HepG2 (cell line): Measurements from ENCODE around the gene CDC25C. TPM values are rescaled to one million over a fixed set of nuclear protein-coding genes. Genes with fewer than 3 reads are reported as not detected.
A peak's percentile ranks its signal among the peaks of the same experiment; 100 is the strongest.

Source experiments
- ATAC-seq: fragments of 200-7000 bp; cut with Tn5 transposase; 3 replicates; pipeline ENCODE4 v1.9.1; 2020; ENCODE audit warnings: mild to moderate bottlenecking, moderate library complexity
- BruUV-seq: library from RNA; stranded (reverse); fragments of 400-500 nt; replicated peaks from 2 replicates; lab custom pipeline; 2021; lab: Mats Ljungman, UMichigan
- CTCF ChIA-PET: fragments of 300-600 bp; formaldehyde crosslinking; extraction: SDS; loops from one replicate; lab custom pipeline; 2021; ENCODE audit warnings: low total read pairs, inconsistent platforms, low intra/inter-chr PET ratio; lab: Yijun Ruan, JAX
- POLR2A ChIA-PET: fragments of 350-600 bp; sonication (Branson Sonifier 250); formaldehyde crosslinking; loops from one replicate; lab custom pipeline; 2020; ENCODE audit warnings: antibody characterized with exemption, inconsistent platforms; lab: Yijun Ruan, JAX
- DNase-seq: peaks from one replicate; pipeline ENCODE4 v3.0.0-alpha.2; 2015; ENCODE audit warnings: low spot score
- FAIRE-seq: peaks from 3 replicates; lab custom pipeline; 2011; peaks lifted over from hg19 to GRCh38; lab: Jason Lieb, UNC
- H2AFZ ChIP-seq: one replicate; pipeline ENCODE4 v1.6.1; 2011; ENCODE audit warnings: low read length, inconsistent platforms
- H3K27ac ChIP-seq: fragments of 300-600 bp; 3 replicates; pipeline ENCODE4 v1.8.0; 2011; ENCODE audit warnings: mixed run types, mild to moderate bottlenecking, mixed read lengths, low read length, inconsistent platforms; ENCODE audit not compliant: insufficient read depth; ENCODE audit errors: extremely low read length
- H3K27me3 ChIP-seq, 2 experiments: fragments of 200-600 bp in 1 of 2; 2 replicates in 1 of 2; 3 replicates in 1 of 2; pipeline versions ENCODE4 v1.6.0 to v1.8.0; 2011; ENCODE audit warnings: low read length in 2 of 2, mild to moderate bottlenecking in 2 of 2, moderate library complexity in 2 of 2, inconsistent platforms in 1 of 2; ENCODE audit not compliant: insufficient read depth in 2 of 2, control insufficient read depth in 1 of 2
- H3K36me3 ChIP-seq, 2 experiments: fragments of 200-600 bp in 1 of 2; replicated peaks in 1 of 2; 2 replicates in 1 of 2; 3 replicates in 1 of 2; pipeline versions ENCODE4 v1.5.1 to v1.8.0; 2011; ENCODE audit warnings: low read length in 2 of 2, inconsistent platforms in 1 of 2; ENCODE audit not compliant: insufficient read depth in 2 of 2, control insufficient read depth in 1 of 2
- H3K4me1 ChIP-seq: 2 replicates; pipeline ENCODE4 v1.5.1; 2012; ENCODE audit warnings: low read length, inconsistent platforms; ENCODE audit not compliant: insufficient read depth
- H3K4me2 ChIP-seq: 2 replicates; pipeline ENCODE4 v1.6.0; 2011; ENCODE audit warnings: low read depth, low read length, inconsistent platforms
- H3K4me3 ChIP-seq, 3 experiments: fragments of 200-600 bp in 1 of 3; sonication (generic), shearing (Covaris generic) in 1 of 3; replicated peaks in 1 of 3; 2 replicates each; pipeline ENCODE4 v1.5.1; 2011 to 2016; ENCODE audit warnings: low read length in 3 of 3, inconsistent platforms in 2 of 3, low read depth in 2 of 3, mild to moderate bottlenecking in 2 of 3, control low read depth in 1 of 3, mixed read lengths in 1 of 3; ENCODE audit not compliant: insufficient read depth in 1 of 3
- H3K79me2 ChIP-seq: one replicate; pipeline ENCODE4 v1.6.1; 2011; ENCODE audit warnings: low read length, inconsistent platforms; ENCODE audit not compliant: insufficient read depth
- H3K9ac ChIP-seq: 2 replicates; pipeline ENCODE4 v1.6.0; 2011; ENCODE audit warnings: mild to moderate bottlenecking, low read depth, low read length, inconsistent platforms; ENCODE audit not compliant: insufficient read depth
- H3K9me3 ChIP-seq: 2 replicates; pipeline ENCODE4 v1.5.1; 2012; ENCODE audit warnings: mild to moderate bottlenecking, low read length
- H4K20me1 ChIP-seq: 2 replicates; pipeline ENCODE4 v1.6.0; 2011; ENCODE audit warnings: inconsistent platforms, mild to moderate bottlenecking, low read length, moderate library complexity; ENCODE audit not compliant: insufficient read depth
- BORCS8-MEF2B ChIP-seq: sonication (generic); formaldehyde crosslinking; IDR thresholded peaks from 2 replicates; pipeline ENCODE4 v1.8.0; 2022; ENCODE audit warnings: mild to moderate bottlenecking, missing genetic modification reagents
- CCAR2 ChIP-seq: fragments of 200-400 bp; formaldehyde crosslinking; optimal IDR thresholded peaks from 2 replicates; pipeline ENCODE3; 2018; ENCODE audit warnings: low read depth, mild to moderate bottlenecking, low read length, moderate library complexity
- PCBP1 ChIP-seq: fragments of 200-400 bp; formaldehyde crosslinking; IDR thresholded peaks from 2 replicates; pipeline ENCODE4 v1.6.1; 2017; ENCODE audit warnings: mild to moderate bottlenecking, low read depth, low read length, borderline replicate concordance
- THAP9 ChIP-seq: sonication (generic); formaldehyde crosslinking; IDR thresholded peaks from 2 replicates; pipeline ENCODE4; 2020; ENCODE audit warnings: missing genetic modification reagents, mild to moderate bottlenecking, borderline replicate concordance
- ZNF432 ChIP-seq: sonication (generic); formaldehyde crosslinking; IDR thresholded peaks from 2 replicates; pipeline ENCODE4 v1.5.0; 2020; ENCODE audit warnings: missing genetic modification reagents, mild to moderate bottlenecking, borderline replicate concordance
- whole genome bisulfite sequencing: methylation state at CpG from one replicate; pipeline ENCODE4 v1.1.6; 2017; ENCODE audit warnings: low lambda C conversion rate; 5-methylcytosine and 5-hydroxymethylcytosine counted together
- in situ Hi-C: cut with HindIII; loops from 2 replicates; pipeline ENCODE4 v1.10.0; 2017; ENCODE audit warnings: low pct_unique_long_range_greater_than_20kb; ENCODE audit not compliant: extremely low pct_ligation_motif_present
- intact Hi-C: fragments of 100-400 bp; cut with micrococcal nuclease; formaldehyde crosslinking; loops from one replicate; pipeline ENCODE4 v1.10.0; 2022; ENCODE audit not compliant: unreplicated experiment
- polyA plus RNA-seq, 8 experiments: library from polyadenylated mRNA; depleted of rRNA in 3 of 8; stranded (reverse) in 7 of 8; unstranded in 1 of 8; fragments of >200 nt; fragmentation: Illumina TruSeq in 4 of 8; extraction: Trizol in 4 of 8; gene quantifications; 2 replicates each; pipeline versions ENCODE4 v1.2.1 to v1.2.3, GENCODE V29; 2011 to 2016; ENCODE audit warnings: low read depth in 4 of 8, missing spikeins in 1 of 8, mixed read lengths in 1 of 8; ENCODE audit not compliant: insufficient read depth in 1 of 8
- total RNA-seq, 5 experiments: library from RNA; depleted of rRNA; stranded (reverse); fragments of >200 nt; fragmentation: Illumina TruSeq; extraction: Trizol; gene quantifications; 2 replicates each; pipeline ENCODE4 v1.2.3, GENCODE V29; 2016; ENCODE audit warnings: low read depth in 1 of 5

Gene CDC25C
- total and polyA plus RNA-seq, 2 of the 13 experiments (the other 11 are each of a cell fraction or from before 2014, with no cell fraction given): 17.7 to 27.6 TPM

DNA sequence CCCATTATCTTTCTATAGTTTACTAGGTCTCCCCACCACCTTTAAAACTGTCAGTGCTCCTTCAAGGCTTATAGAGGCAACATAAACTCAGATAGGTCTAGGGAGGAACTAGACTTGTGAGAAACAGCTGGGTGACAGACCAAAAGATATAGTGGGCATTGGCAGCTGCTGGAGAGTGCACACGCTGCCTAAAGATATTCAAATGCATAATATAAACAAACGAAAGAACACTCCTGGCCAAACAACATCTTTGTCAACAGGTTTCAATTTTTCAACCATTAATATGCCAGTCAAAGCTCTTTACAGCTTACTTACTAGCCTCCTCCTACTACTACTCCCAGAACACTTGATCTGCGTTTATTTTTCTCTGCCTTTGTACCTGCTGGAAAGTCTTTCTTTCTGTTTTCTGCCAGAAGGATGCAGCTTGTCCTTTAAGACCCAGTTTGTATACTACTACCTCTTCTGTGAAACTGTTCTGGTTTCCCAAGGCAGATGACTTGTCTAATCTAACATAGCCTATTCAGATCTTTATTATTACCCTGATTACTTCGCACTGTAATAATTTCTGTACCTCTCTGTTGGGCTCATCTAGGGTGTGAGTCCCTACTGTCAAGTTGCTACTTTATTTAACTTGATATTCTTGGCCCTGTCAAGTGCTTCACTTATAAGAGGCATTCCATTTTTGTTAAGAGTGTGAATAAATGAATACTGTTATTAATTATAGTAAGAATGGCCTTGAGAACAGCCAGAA, 35.2 kb upstream of the CDC25C start:
- in situ Hi-C loops: no loop called here
- no peak for DNase-seq
- H3K4me1 ChIP-seq: peaks cover 22% of the 10 kb centered on the region
- H3K36me3 ChIP-seq: no peaks in the 10 kb centered on the region; a peak in 2 of 5 replicates
- H4K20me1 ChIP-seq: peaks cover 9% of the 10 kb centered on the region
- TF ChIP-seq BORCS8-MEF2B (no peak), ZNF432 (CRISPR knock-in tag) (no peak), THAP9 (no peak), CCAR2 (no peak), PCBP1 (no peak)
- TF ChIP-seq, all 625 proteins: peak for 0
- CTCF ChIA-PET: no interaction called here
- no peak overlapping the region for H3K4me3 ChIP-seq
- no peak overlapping the region for H2AFZ ChIP-seq
- peaks cover 82% of the 10 kb centered on the region for H3K79me2 ChIP-seq
- WGBS: 92% methylated on average over 4 of the region's 4 CpGs
- H3K4me2 ChIP-seq: no peak overlapping the region
- no peak for FAIRE-seq
- BruUV-seq: no TSS peak
- POLR2A ChIA-PET: no interaction called here
- ATAC-seq: no peak
- H3K27ac ChIP-seq: peak overlapping the region; percentile 6
- H3K9me3 ChIP-seq: no peaks in the 10 kb centered on the region
- no peak overlapping the region for H3K9ac ChIP-seq
- H3K27me3 ChIP-seq: no peaks in the 10 kb centered on the region
- intact Hi-C loops: no loop called here
